ENCODE measurements around the gene RUSC1.
"Not testable (repeated sequence)": the region's sequence is repeated elsewhere in the genome, so short reads cannot be mapped to it uniquely, and the experiment has no call there.

Gene RUSC1

GRCh38 chr1:155320252-155320651, 442 bp upstream of the RUSC1 start:
- intact Hi-C loops (cut with DNase I) = loop anchor here (5.0 kb wide), 1 partner anchor 43 kb away; the partner anchor contains the start of gene HCN3
- peak in 1 of 42 donors; percentile 8 for DNase-seq

GRCh38 chr1:155321639-155322503, 1.2 kb downstream of the RUSC1 start:
- intact Hi-C loops (cut with DNase I) = loop anchor here (5.0 kb wide), 1 partner anchor 45 kb away; the partner anchor contains the start of gene HCN3
- DNase-seq = peak in 2 of 42 donors; percentile 6 to 12

GRCh38 chr1:155322571-155322952, 1.9 kb downstream of the RUSC1 start:
- intact Hi-C loops (cut with DNase I) = loop anchor here (5.0 kb wide), 1 partner anchor 45 kb away; the partner anchor contains the start of gene HCN3
- DNase-seq = peak in 15 of 42 donors; percentile 15 to 58 (median 32)

GRCh38 chr1:155322953-155323728, 2.4 kb downstream of the RUSC1 start:
- intact Hi-C loops (cut with DNase I) = loop anchor here (5.0 kb wide), 1 partner anchor 46 kb away; the partner anchor contains the start of gene HCN3
- peak; percentile 52 to 94 (median 86) for DNase-seq

GRCh38 chr1:155323729-155324036, 3.0 kb downstream of the RUSC1 start:
- DNase-seq = peak; percentile 32 to 90 (median 70)
- intact Hi-C loops (cut with DNase I) = loop anchor here (5.0 kb wide), 1 partner anchor 46 kb away; the partner anchor contains the start of gene HCN3

- intact Hi-C loops (cut with DNase I) = loop anchor here (5.0 kb wide), 1 partner anchor 47 kb away; the partner anchor contains the start of gene HCN3
- DNase-seq = peak; percentile 86 to 99 (median 96)
Measured at GRCh38 chr1:155324037-155324716, 3.5 kb downstream of the RUSC1 start.

- DNase-seq = peak in 21 of 42 donors; percentile 5 to 67 (median 31)
- intact Hi-C loops (cut with DNase I) = loop anchor here (5.0 kb wide), 1 partner anchor 48 kb away; the partner anchor contains the start of gene HCN3
Measured at GRCh38 chr1:155324717-155325602, 4.3 kb downstream of the RUSC1 start.

GRCh38 chr1:155325603-155325893, 4.9 kb downstream of the RUSC1 start:
- intact Hi-C loops (cut with DNase I) = no loop called here
- no peak for DNase-seq

- intact Hi-C loops (cut with DNase I) = no loop called here
- peak in 1 of 42 donors; percentile 13 for DNase-seq
Measured at GRCh38 chr1:155326020-155326526, 5.4 kb downstream of the RUSC1 start.

GRCh38 chr1:155326631-155327037, 5.9 kb downstream of the RUSC1 start:
- intact Hi-C loops (cut with DNase I) = no loop called here

GRCh38 chr1:155327981-155328380, 7.3 kb downstream of the RUSC1 start:
- intact Hi-C loops (cut with DNase I) = no loop called here
- DNase-seq = no peak

More at GRCh38 chr1:155326631-155327037, 5.9 kb downstream of the RUSC1 start:
- DNase-seq = peak in 1 of 42 donors; percentile 32

- DNase-seq; intact Hi-C loops (cut with DNase I): not testable (repeated sequence)
Measured at GRCh38 chr1:155328856-155329255, 8.2 kb downstream of the RUSC1 start.

GRCh38 chr1:155329980-155330598, 9.4 kb downstream of the RUSC1 start:
- intact Hi-C loops (cut with DNase I) = no loop called here
- no peak for DNase-seq

- DNase-seq = no peak
- intact Hi-C loops (cut with DNase I) = no loop called here
Measured at GRCh38 chr1:155334962-155335361, 14.3 kb downstream of the RUSC1 start.

- DNase-seq = no peak
- intact Hi-C loops (cut with DNase I) = no loop called here
Measured at GRCh38 chr1:155339515-155340097, 18.9 kb downstream of the RUSC1 start.

GRCh38 chr1:155342842-155343241, 22.1 kb downstream of the RUSC1 start:
- no peak for DNase-seq
- intact Hi-C loops (cut with DNase I) = no loop called here

GRCh38 chr1:155352631-155353030, 31.9 kb downstream of the RUSC1 start:
- DNase-seq = no peak
- intact Hi-C loops (cut with DNase I) = no loop called here

All from head of caudate nucleus (tissue), 42 donors.